Measurements from ENCODE around the gene CNBP.

GRCh38 chr3:129226374-129226773 is 42.7 kb upstream of the CNBP start:
- TF ChIP-seq ZNF274 (IDR thresholded peaks at IDR 0.05; ENCODE audit: low read depth, low read length) (no peak), YY1 (IDR thresholded peaks at IDR 0.05; ENCODE audit: insufficient read depth, insufficient read length) (no peak)

Data from NT2/D1 (cell line).